K562 (cell line): ENCODE measurements around the gene NXF1. TPM values are rescaled to one million over a fixed set of nuclear protein-coding genes. Genes with fewer than 3 reads are reported as not detected.

Source experiments
- ATAC-seq: fragments of 200-7000 bp; cut with Tn5 transposase; 3 replicates; pipeline ENCODE4 v1.9.1; 2020; ENCODE audit warnings: moderate library complexity
- BruUV-seq: library from RNA; stranded (reverse); fragments of 400-500 nt; replicated peaks from 2 replicates; lab custom pipeline; 2021; lab: Mats Ljungman, UMichigan
- CTCF ChIA-PET: fragments of 300-600 bp; formaldehyde crosslinking; extraction: SDS; loops from one replicate; lab custom pipeline; 2021; ENCODE audit warnings: low intra/inter-chr PET ratio; lab: Yijun Ruan, JAX
- POLR2A ChIA-PET: fragments of 300-600, 350-650 bp; sonication (Branson Sonifier 250); formaldehyde crosslinking; extraction: SDS; loops from one replicate; lab custom pipeline; 2021; ENCODE audit warnings: antibody characterized with exemption, inconsistent platforms; lab: Yijun Ruan, JAX
- DNase-seq, 4 experiments: peaks; one replicate each; pipeline versions ENCODE4 v3.0.0 to v3.0.0-alpha.2; 2011 to 2018; ENCODE audit warnings: low spot score in 3 of 4, mixed read lengths in 3 of 4; ENCODE audit errors: extremely low read depth in 1 of 4
- FAIRE-seq: peaks from 2 replicates; lab custom pipeline; 2011; peaks lifted over from hg19 to GRCh38; lab: Jason Lieb, UNC
- H2AFZ ChIP-seq: 2 replicates; pipeline ENCODE4 v1.6.0; 2011; ENCODE audit warnings: low read depth, low read length, control low read depth, inconsistent platforms
- H3K27ac ChIP-seq: fragments of 200-600 bp; 3 replicates; pipeline ENCODE4 v1.8.0; 2011; ENCODE audit warnings: low read depth, mild to moderate bottlenecking, control low read depth, inconsistent platforms, low read length, moderate library complexity, mixed read lengths; ENCODE audit errors: extremely low read depth
- H3K27me3 ChIP-seq, 2 experiments: fragments of 300-600 bp in 1 of 2; 2 replicates in 1 of 2; 3 replicates in 1 of 2; pipeline versions ENCODE4 v1.6.0 to v1.8.0; 2011; ENCODE audit warnings: inconsistent platforms in 2 of 2, low read length in 2 of 2, mild to moderate bottlenecking in 1 of 2, mixed read lengths in 1 of 2, moderate library complexity in 1 of 2; ENCODE audit not compliant: control insufficient read depth in 2 of 2, insufficient read depth in 2 of 2
- H3K36me3 ChIP-seq: fragments of 300-600 bp; 3 replicates; pipeline ENCODE4 v1.8.0; 2011; ENCODE audit warnings: mild to moderate bottlenecking, low read length, inconsistent platforms; ENCODE audit not compliant: control insufficient read depth, insufficient read depth
- H3K4me1 ChIP-seq, 2 experiments: fragments of 200-600 bp in 1 of 2; replicated peaks in 1 of 2; 2 replicates in 1 of 2; 3 replicates in 1 of 2; pipeline versions ENCODE4 v1.5.1 to v1.8.0; 2011; ENCODE audit warnings: inconsistent platforms in 2 of 2, low read length in 2 of 2, mild to moderate bottlenecking in 1 of 2, mixed read lengths in 1 of 2, moderate library complexity in 1 of 2; ENCODE audit not compliant: control insufficient read depth in 2 of 2, insufficient read depth in 2 of 2
- H3K4me2 ChIP-seq: 2 replicates; pipeline ENCODE4 v1.6.1; 2011; ENCODE audit warnings: low read length, control low read depth, inconsistent platforms, mixed read lengths; ENCODE audit not compliant: insufficient read depth
- H3K4me3 ChIP-seq: fragments of 200-600 bp; sonication (generic), shearing (Covaris generic); 2 replicates; pipeline ENCODE4 v1.5.1; 2016; ENCODE audit warnings: control low read depth, inconsistent platforms
- H3K79me2 ChIP-seq: fragments of 200-600 bp; 3 replicates; pipeline ENCODE4 v1.8.0; 2011; ENCODE audit warnings: low read length, inconsistent platforms; ENCODE audit not compliant: control insufficient read depth, insufficient read depth
- H3K9ac ChIP-seq, 2 experiments: 2 replicates each; pipeline versions ENCODE4 v1.6.0 to v1.6.1; 2011; ENCODE audit warnings: low read depth in 2 of 2, low read length in 2 of 2, control low read depth in 1 of 2, inconsistent platforms in 1 of 2, mild to moderate bottlenecking in 1 of 2, mixed read lengths in 1 of 2; ENCODE audit not compliant: insufficient read depth in 1 of 2
- H3K9me1 ChIP-seq: one replicate; pipeline ENCODE4 v1.6.0; 2011; ENCODE audit warnings: inconsistent platforms, mild to moderate bottlenecking, low read length, moderate library complexity; ENCODE audit not compliant: control insufficient read depth, insufficient read depth
- H3K9me3 ChIP-seq: replicated peaks from 2 replicates; pipeline ENCODE4 v1.5.1; 2011; ENCODE audit warnings: low read depth, low read length, inconsistent platforms; ENCODE audit not compliant: control insufficient read depth, insufficient read depth
- H4K20me1 ChIP-seq: replicated peaks from 2 replicates; pipeline ENCODE4 v1.6.1; 2011; ENCODE audit warnings: low read length, inconsistent platforms, mixed read lengths; ENCODE audit not compliant: control insufficient read depth, insufficient read depth
- CBFA2T3 ChIP-seq: fragments of 450-650 bp; IDR thresholded peaks from 2 replicates; pipeline ENCODE4 v1.6.1; 2017
- CREM ChIP-seq: IDR thresholded peaks from 2 replicates; pipeline ENCODE4 v1.6.1; 2014; ENCODE audit warnings: antibody characterized with exemption, low read depth
- HNRNPH1 ChIP-seq: fragments of 200-400 bp; formaldehyde crosslinking; optimal IDR thresholded peaks from 2 replicates; pipeline ENCODE3; 2017; ENCODE audit warnings: low read depth, mild to moderate bottlenecking, low read length, moderate library complexity
- MEF2D ChIP-seq: conservative IDR thresholded peaks from 2 replicates; pipeline ENCODE4 v1.6.1; 2016; ENCODE audit warnings: low read depth, missing genetic modification characterization, missing compliant biosample characterization
- NCOA6 ChIP-seq: fragments of 450-650 bp; IDR thresholded peaks from 2 replicates; pipeline ENCODE4 v1.6.1; 2017; ENCODE audit warnings: mild to moderate bottlenecking
- NR1H2 ChIP-seq: sonication (generic); formaldehyde crosslinking; IDR thresholded peaks from 2 replicates; pipeline ENCODE4 v1.4.0; 2020; ENCODE audit warnings: mild to moderate bottlenecking, missing genetic modification reagents
- SLC30A9 ChIP-seq: fragments of 250-450 bp; sonication (Bioruptor Pico); IDR thresholded peaks from 2 replicates; pipeline ENCODE4 v1.8.0; 2022; ENCODE audit warnings: mild to moderate bottlenecking, moderate library complexity
- SRSF1 ChIP-seq: fragments of 200-400 bp; formaldehyde crosslinking; IDR thresholded peaks from 2 replicates; pipeline ENCODE4 v1.6.1; 2017; ENCODE audit warnings: mild to moderate bottlenecking, low read depth, low read length, moderate library complexity
- ZBTB8A ChIP-seq: fragments of 450-650 bp; IDR thresholded peaks from 2 replicates; pipeline ENCODE4 v1.6.1; 2018; ENCODE audit warnings: mild to moderate bottlenecking, moderate library complexity; ENCODE audit not compliant: partially characterized antibody
- ZKSCAN3 ChIP-seq: fragments of 250-450 bp; sonication (Bioruptor Pico); IDR thresholded peaks from 2 replicates; pipeline ENCODE4 v1.4.0; 2020
- ZNF12 ChIP-seq: sonication (generic); formaldehyde crosslinking; IDR thresholded peaks from 2 replicates; pipeline ENCODE4 v1.4.0; 2020; ENCODE audit warnings: mild to moderate bottlenecking, missing genetic modification reagents
- ZNF3 ChIP-seq: fragments of 250-450 bp; sonication (Bioruptor Pico); IDR thresholded peaks from 2 replicates; pipeline ENCODE4 v1.5.0; 2021; ENCODE audit warnings: mild to moderate bottlenecking, moderate library complexity
- ZNF398 ChIP-seq: fragments of 250-450 bp; sonication (Bioruptor Pico); IDR thresholded peaks from 2 replicates; pipeline ENCODE4 v1.8.0; 2021; ENCODE audit warnings: moderate library complexity, mild to moderate bottlenecking, inconsistent platforms
- ZNF592 ChIP-seq: fragments of 450-650 bp; IDR thresholded peaks from 2 replicates; pipeline ENCODE4 v1.6.1; 2017; ENCODE audit warnings: antibody characterized with exemption, mild to moderate bottlenecking
- WGBS: fragments of 100-300 bp; shearing (Covaris generic); methylation state at CpG from one replicate; pipeline ENCODE4 v1.1.6; 2016; ENCODE audit warnings: low coverage, mixed read lengths; ENCODE audit not compliant: insufficient coverage; ENCODE audit errors: missing lambda C conversion rate; 5-methylcytosine and 5-hydroxymethylcytosine counted together
- in situ Hi-C: fragments of 300-500 bp; cut with MboI; formaldehyde crosslinking; loops from 4 replicates; pipeline ENCODE4 v1.15.0; 2018; ENCODE audit warnings: inconsistent platforms, mixed read lengths
- intact Hi-C: fragments of 100-400 bp; cut with micrococcal nuclease; formaldehyde crosslinking; loops from 2 replicates; pipeline ENCODE4 v1.14.2; 2022
- polyA plus RNA-seq, 8 experiments: library from polyadenylated mRNA; depleted of rRNA in 4 of 8; stranded (reverse) in 5 of 8; unstranded in 3 of 8; fragments of >200 nt; fragmentation: Nextera tagmentation in 2 of 8; fragmentation: Illumina TruSeq in 1 of 8; extraction: Ambion mirVana in 2 of 8; extraction: Trizol in 1 of 8; gene quantifications; 2 replicates each; pipeline versions ENCODE4 v1.2.1 to v1.2.3, GENCODE V29; 2011 to 2014; ENCODE audit warnings: inconsistent platforms in 1 of 8, missing spikeins in 1 of 8
- total RNA-seq, 7 experiments: library from RNA; depleted of rRNA in 6 of 7; stranded (reverse); fragments of >200 nt in 6 of 7; fragmentation: Illumina TruSeq in 2 of 7; extraction: Trizol in 2 of 7; gene quantifications; 2 replicates each; pipeline versions ENCODE4 v1.2.1 to v1.2.3, GENCODE V29; 2011 to 2021; ENCODE audit warnings: low replicate concordance in 1 of 7
- TF ChIP-seq, protein P1 (sequence below): sonication (generic); formaldehyde crosslinking; IDR thresholded peaks from 2 replicates; pipeline ENCODE4 v1.5.0; 2020; ENCODE audit warnings: missing genetic modification reagents
- TF ChIP-seq, protein P2 (sequence below): fragments of 250-450 bp; sonication (Bioruptor Pico); IDR thresholded peaks from 2 replicates; pipeline ENCODE4 v1.8.0; 2022; ENCODE audit warnings: inconsistent platforms

The NXF1 gene
- total and polyA plus RNA-seq, 9 of the 15 experiments (the other 6 are each of a cell fraction or from before 2014, with no cell fraction given), result 18.1 to 98.3 (median 35.8) TPM

- Histone ChIP-seq H3K36me3 (peaks cover 36% of the 10 kb centered on the region; the same call in 2 of the 3 replicates), H2AFZ (peak overlapping the region; percentile 91), H3K9ac (peak overlapping the region; percentile 69 to 89), H3K27ac (peak overlapping the region; percentile 88), H4K20me1 (no peaks in the 10 kb centered on the region), H3K9me3 (no peaks in the 10 kb centered on the region), H3K27me3 (no peaks in the 10 kb centered on the region), H3K9me1 (no peaks in the 10 kb centered on the region), H3K4me3 (peak overlapping the region; percentile 48), H3K4me2 (peak overlapping the region; percentile 86), H3K4me1 (peaks cover 9 to 24% of the 10 kb centered on the region in 2 experiments), H3K79me2 (peaks cover 28% of the 10 kb centered on the region)
- FAIRE-seq, result no peak
- intact Hi-C loops (no loop called here), in situ Hi-C loops (no loop called here)
- CTCF ChIA-PET, result no interaction called here
- no peak for ATAC-seq
- TSS peak; percentile 96 for BruUV-seq
- peak in 2 of 4 experiments; percentile 10 to 45 for DNase-seq
- 15% methylated on average over 18 of the region's 18 CpGs for WGBS
- POLR2A ChIA-PET, result interaction anchor here (0.7 to 3.3 kb wide), 11 partner anchors 8 to 169 kb away, joined by 3 to 16 read pairs (median 6); partner anchors contain the start of genes C11orf98, CSKMT, HNRNPUL2 and MTA2
- TF ChIP-seq ZNF3 (CRISPR knock-in tag) (no peak), CREM (no peak), CBFA2T3 (no peak), ZNF592 (peak; percentile 80), ZNF12 (CRISPR knock-in tag) (no peak), HNRNPH1 (no peak), SLC30A9 (no peak), ZBTB8A (no peak), NR1H2 (CRISPR knock-in tag) (no peak), NCOA6 (no peak), ZNF398 (CRISPR knock-in tag) (no peak), SRSF1 (no peak), MEF2D (tag) (no peak), ZKSCAN3 (no peak)
- TF ChIP-seq, protein P1, sequence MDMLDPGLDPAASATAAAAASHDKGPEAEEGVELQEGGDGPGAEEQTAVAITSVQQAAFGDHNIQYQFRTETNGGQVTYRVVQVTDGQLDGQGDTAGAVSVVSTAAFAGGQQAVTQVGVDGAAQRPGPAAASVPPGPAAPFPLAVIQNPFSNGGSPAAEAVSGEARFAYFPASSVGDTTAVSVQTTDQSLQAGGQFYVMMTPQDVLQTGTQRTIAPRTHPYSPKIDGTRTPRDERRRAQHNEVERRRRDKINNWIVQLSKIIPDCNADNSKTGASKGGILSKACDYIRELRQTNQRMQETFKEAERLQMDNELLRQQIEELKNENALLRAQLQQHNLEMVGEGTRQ (CRISPR knock-in tag), result no peak
- TF ChIP-seq, protein P2, sequence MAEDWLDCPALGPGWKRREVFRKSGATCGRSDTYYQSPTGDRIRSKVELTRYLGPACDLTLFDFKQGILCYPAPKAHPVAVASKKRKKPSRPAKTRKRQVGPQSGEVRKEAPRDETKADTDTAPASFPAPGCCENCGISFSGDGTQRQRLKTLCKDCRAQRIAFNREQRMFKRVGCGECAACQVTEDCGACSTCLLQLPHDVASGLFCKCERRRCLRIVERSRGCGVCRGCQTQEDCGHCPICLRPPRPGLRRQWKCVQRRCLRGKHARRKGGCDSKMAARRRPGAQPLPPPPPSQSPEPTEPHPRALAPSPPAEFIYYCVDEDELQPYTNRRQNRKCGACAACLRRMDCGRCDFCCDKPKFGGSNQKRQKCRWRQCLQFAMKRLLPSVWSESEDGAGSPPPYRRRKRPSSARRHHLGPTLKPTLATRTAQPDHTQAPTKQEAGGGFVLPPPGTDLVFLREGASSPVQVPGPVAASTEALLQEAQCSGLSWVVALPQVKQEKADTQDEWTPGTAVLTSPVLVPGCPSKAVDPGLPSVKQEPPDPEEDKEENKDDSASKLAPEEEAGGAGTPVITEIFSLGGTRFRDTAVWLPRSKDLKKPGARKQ (CRISPR knock-in tag), result peak; percentile 86; the same call in 1 of the 2 replicates
Observed at GRCh38 chr11:62770778-62771143, 34.5 kb downstream of the NXF1 start.
